GM18858 (cell line): ENCODE measurements around the gene ZNF385D.

ENCODE experiments used
- ATAC-seq: cut with Tn5 transposase; IDR thresholded peaks from one replicate; pipeline ENCODE4 v1.9.1; 2021; ENCODE audit not compliant: unreplicated experiment

Gene ZNF385D

GRCh38 chr3:21750831-21751391 is at the start of gene ZNF385D:
ZNF385D (minus strand) TSS chr3:21751210; CDS start chr3:21750916, 294 bp downstream.
- ATAC-seq: no peak

- no peak for ATAC-seq
Observed at GRCh38 chr3:21798356-21799088, 47.5 kb upstream of the ZNF385D start.

DNA sequence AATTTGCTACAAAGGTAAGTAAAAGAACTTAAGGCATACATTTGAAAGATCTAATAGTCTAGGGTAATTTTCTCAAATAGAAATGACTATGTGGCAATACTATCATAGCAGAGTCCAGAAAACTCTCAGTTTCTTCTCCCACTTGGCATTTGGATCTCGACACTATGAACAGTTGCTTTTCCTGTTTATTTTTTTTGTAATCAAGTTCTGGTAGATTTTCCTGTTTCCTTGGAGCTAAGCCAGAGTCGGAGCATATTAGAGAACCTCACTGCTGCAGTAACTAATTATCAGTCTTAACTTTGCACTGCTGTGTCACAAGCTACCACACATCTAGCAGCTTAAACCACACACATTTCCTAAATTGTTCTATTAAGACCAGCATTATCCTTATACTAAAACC is 44.9 kb upstream of the ZNF385D start:
- no peak for ATAC-seq

GRCh38 chr3:21795152-21795837 is 44.3 kb upstream of the ZNF385D start:
- no peak for ATAC-seq

DNA sequence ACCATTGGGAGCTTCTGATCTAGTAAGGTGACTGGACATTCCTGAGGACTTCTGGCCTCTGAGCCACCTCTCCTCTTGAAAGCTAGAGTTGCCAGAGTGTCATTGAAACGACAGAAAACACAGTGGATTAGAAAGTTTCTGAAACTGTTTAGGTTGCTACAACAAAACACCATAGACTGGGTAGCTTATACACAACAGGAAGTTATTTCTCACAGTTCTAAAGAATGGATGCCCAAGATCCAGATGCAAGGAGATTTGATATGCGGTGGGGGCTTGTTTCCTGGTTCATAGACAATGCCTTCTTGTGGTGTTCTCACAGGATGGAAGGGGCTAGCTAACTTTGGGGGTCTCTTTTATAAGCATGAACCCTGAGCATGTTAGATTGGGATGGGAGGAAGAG is 43.3 kb upstream of the ZNF385D start:
- no peak for ATAC-seq

- no peak for ATAC-seq
Observed at GRCh38 chr3:21792176-21792575, 41.2 kb upstream of the ZNF385D start.

- ATAC-seq: no peak
Observed at GRCh38 chr3:21791356-21791755, 40.3 kb upstream of the ZNF385D start.

DNA sequence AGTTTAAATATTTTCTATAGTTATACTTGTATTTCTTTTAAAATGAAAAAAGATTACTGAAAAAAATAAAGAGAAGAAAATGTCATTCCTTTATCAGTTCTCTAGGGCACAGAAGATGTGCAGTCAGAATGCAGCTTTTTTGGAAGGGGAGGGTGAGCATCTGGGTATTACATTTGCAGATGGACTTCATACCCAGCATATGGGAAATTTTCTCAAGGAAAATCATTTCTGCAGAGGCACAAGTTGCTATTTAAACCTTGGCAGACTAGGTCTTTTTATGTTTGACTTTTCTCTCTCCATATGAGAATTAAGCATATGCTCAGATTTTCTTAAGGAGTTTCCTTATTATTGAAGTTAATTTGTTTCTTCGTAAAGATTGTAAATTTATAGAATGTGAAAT is 39.5 kb upstream of the ZNF385D start:
- ATAC-seq: no peak

DNA sequence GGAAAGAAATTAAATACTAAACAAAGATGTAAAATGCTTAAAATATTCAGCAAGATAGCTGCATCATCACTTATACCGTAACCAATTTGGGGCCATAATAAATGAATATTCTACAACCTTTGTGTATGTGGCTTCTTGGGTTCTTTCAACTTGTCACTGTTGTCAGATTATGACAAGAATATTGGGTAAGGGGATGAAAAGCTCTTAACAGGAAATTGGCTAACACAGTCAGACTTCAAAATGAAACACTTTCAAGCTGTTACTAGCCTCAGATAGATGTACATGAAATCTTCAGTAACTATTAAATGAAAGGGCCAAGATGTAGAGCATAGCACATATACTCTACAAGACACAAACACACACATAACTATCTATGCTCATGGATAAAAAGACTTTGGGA is 38.7 kb upstream of the ZNF385D start:
- ATAC-seq: no peak

DNA sequence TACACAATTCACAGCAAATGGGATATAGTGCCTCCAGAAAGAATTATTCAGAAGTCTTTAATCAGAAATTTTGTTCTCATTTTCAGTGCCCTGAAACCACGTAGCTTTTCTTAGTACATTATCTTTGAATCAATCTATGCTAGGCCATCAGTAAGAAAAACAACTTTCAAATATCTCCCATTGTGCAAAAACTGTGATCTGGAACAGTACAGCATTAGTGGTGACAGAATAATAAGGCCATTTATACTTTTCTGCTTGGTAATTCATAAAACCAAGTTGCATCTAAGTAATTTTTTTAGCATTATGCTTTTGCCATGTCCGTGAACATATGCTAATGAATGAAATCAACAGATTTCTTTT is 35.4 kb upstream of the ZNF385D start:
- ATAC-seq: no peak

- no peak for ATAC-seq
Observed at GRCh38 chr3:21785765-21786437, 34.9 kb upstream of the ZNF385D start.

GRCh38 chr3:21783839-21784238 is 32.8 kb upstream of the ZNF385D start:
- no peak for ATAC-seq

- no peak for ATAC-seq
Observed at GRCh38 chr3:21781355-21781754, 30.3 kb upstream of the ZNF385D start.

DNA sequence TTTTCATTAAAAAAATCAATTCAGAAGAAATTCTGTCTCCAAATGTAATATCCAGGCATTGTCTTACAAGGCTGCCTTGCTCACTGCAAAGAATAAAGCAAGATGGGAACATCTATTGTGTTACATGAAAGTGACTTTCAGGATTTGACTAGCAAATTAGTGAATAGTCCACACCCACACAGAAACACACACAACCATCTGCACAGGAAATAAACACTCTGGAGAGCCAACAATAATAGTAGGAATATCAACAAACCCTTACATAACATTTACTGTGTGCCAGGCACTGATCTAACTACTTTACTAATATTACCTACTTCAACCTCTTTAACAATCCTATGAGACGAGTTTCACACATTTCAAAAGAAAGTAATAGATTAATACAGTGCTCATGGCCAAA is 28.9 kb upstream of the ZNF385D start:
- no peak for ATAC-seq

DNA sequence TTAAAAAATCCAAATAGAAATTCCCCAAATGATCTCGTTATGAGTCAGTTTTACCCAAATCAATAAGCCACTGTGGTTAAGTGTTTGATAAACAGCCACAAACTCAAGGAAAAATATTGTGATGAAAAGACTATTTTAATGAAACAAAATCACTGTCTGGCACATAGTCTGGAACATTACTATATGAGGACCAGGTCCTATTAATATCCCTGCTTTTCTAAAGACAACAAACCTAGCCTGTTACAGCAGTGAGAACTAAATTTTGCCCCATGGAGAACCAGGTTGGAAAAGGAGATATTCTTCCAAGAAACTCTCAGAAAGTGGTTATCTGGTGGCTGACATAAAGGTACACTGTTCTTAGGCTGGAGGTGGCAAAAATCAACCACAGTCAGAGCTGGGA is 27.7 kb upstream of the ZNF385D start:
- ATAC-seq: no peak

- no peak for ATAC-seq
Observed at GRCh38 chr3:21777821-21778220, 26.8 kb upstream of the ZNF385D start.

DNA sequence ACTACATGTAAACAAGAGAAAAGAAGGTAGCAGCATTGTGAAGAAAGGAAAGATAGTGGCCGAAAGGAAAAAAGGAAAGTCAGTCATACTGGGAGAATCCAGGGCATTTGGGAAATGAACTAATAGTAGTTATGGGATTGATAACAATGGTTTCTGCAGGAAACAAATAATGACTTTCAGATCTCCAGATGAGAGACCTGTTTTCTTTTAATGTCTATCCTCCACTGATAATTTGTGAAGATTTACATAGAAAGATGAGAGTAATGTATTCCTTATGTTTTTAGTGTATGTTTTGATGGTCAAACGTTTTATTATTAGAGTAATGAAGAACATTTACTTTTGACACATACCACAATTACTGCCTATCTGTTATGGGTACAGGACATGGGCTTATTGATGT is 15.0 kb upstream of the ZNF385D start:
- no peak for ATAC-seq

- ATAC-seq: no peak
Observed at GRCh38 chr3:21755896-21756295, 4.9 kb upstream of the ZNF385D start.

- ATAC-seq: no peak
Observed at GRCh38 chr3:21754839-21755238, 3.8 kb upstream of the ZNF385D start.

- ATAC-seq: no peak
Observed at GRCh38 chr3:21752749-21753347, 1.8 kb upstream of the ZNF385D start.

- ATAC-seq: no peak
Observed at GRCh38 chr3:21751886-21752285, 876 bp upstream of the ZNF385D start.
